Ovary (tissue), 3 donors: ENCODE results near the gene PAK4.

Experiments
- CTCF ChIP-seq, 3 donors: fragments of 450-650 bp in 2 of 3; fragments of 200-600 bp in 1 of 3; IDR thresholded peaks; one replicate each; pipeline versions ENCODE4 v1.5.1 to v1.8.0; 2016 to 2022; ENCODE audit warnings: antibody characterized with exemption in 3 of 3, mild to moderate bottlenecking in 1 of 3
- POLR2A ChIP-seq: fragments of 450-650 bp; IDR thresholded peaks from one replicate; pipeline ENCODE4 v1.6.1; 2017; ENCODE audit warnings: antibody characterized with exemption, mild to moderate bottlenecking, moderate library complexity
- donor health status: DM: no; HTN: no; CAD: no.

- TF ChIP-seq CTCF (IDR thresholded peaks at IDR 0.05) (no peak), POLR2A (no peak)
Observed at GRCh38 chr19:39211731-39212374, 86.3 kb downstream of the PAK4 start.
